SK-MEL-5 (cell line): ENCODE data around the gene TBC1D22A. TPM values are rescaled to one million over a fixed set of nuclear protein-coding genes. Genes with fewer than 3 reads are reported as not detected.

ENCODE experiments used
- DNase-seq: peaks from one replicate; pipeline ENCODE4 v3.0.0-alpha.2; 2016; ENCODE audit warnings: low read depth, low spot score
- in situ Hi-C: cut with HindIII; loops from 2 replicates; pipeline ENCODE4 v1.10.0; 2016; ENCODE audit warnings: low sequenced_read_pairs, high pct_unique_total_duplicates, low pct_unique_long_range_greater_than_20kb
- total RNA-seq: library from RNA; depleted of rRNA; stranded (reverse); fragments of >200 nt; shearing (Covaris generic); gene quantifications from 2 replicates; pipeline ENCODE4 v1.2.3, GENCODE V29; 2014

The TBC1D22A gene
- total RNA-seq, 1 experiment from 2014 or later: 14.4 TPM

- no peak for DNase-seq
- in situ Hi-C loops: no loop called here
Observed at GRCh38 chr22:47018010-47018910, 255.8 kb downstream of the TBC1D22A start.

- in situ Hi-C loops: no loop called here
- DNase-seq: no peak
Observed at GRCh38 chr22:47019012-47019790, 256.8 kb downstream of the TBC1D22A start.

GRCh38 chr22:47020166-47020565, 257.7 kb downstream of the TBC1D22A start:
- DNase-seq: no peak
- in situ Hi-C loops: no loop called here

- in situ Hi-C loops: no loop called here
- DNase-seq: no peak
Observed at GRCh38 chr22:47021371-47022074, 259.1 kb downstream of the TBC1D22A start.

GRCh38 chr22:47022075-47022473, 259.6 kb downstream of the TBC1D22A start:
- DNase-seq: peak; percentile 21
- in situ Hi-C loops: no loop called here

GRCh38 chr22:47022475-47022874, 260.0 kb downstream of the TBC1D22A start:
- in situ Hi-C loops: no loop called here
- no peak for DNase-seq

- DNase-seq: no peak
- in situ Hi-C loops: no loop called here
Observed at GRCh38 chr22:47023871-47024270, 261.4 kb downstream of the TBC1D22A start.

- DNase-seq: no peak
- in situ Hi-C loops: no loop called here
Observed at GRCh38 chr22:47027766-47028165, 265.3 kb downstream of the TBC1D22A start.

- in situ Hi-C loops: no loop called here
- DNase-seq: no peak
Observed at GRCh38 chr22:47029244-47030074, 267.0 kb downstream of the TBC1D22A start.

GRCh38 chr22:47030143-47030661, 267.8 kb downstream of the TBC1D22A start:
- DNase-seq: no peak
- in situ Hi-C loops: no loop called here

- no peak for DNase-seq
- in situ Hi-C loops: no loop called here
Observed at GRCh38 chr22:47030881-47031627, 268.6 kb downstream of the TBC1D22A start.

GRCh38 chr22:47031628-47031915, 269.1 kb downstream of the TBC1D22A start:
- in situ Hi-C loops: no loop called here
- no peak for DNase-seq

GRCh38 chr22:47032091-47032943, 269.9 kb downstream of the TBC1D22A start:
- in situ Hi-C loops: no loop called here
- no peak for DNase-seq

GRCh38 chr22:47032956-47033647, 270.7 kb downstream of the TBC1D22A start:
- DNase-seq: no peak
- in situ Hi-C loops: no loop called here

- in situ Hi-C loops: no loop called here
- DNase-seq: no peak
Observed at GRCh38 chr22:47033648-47034000, 271.2 kb downstream of the TBC1D22A start.
